ENCODE measurements around the gene ULBP1. TPM values are rescaled to one million over a fixed set of nuclear protein-coding genes. Genes with fewer than 3 reads are reported as not detected.
A peak's percentile ranks its signal among the peaks of the same experiment; 100 is the strongest.
"Not testable (repeated sequence)": the region's sequence is repeated elsewhere in the genome, so short reads cannot be mapped to it uniquely, and the experiment has no call there.

Gene ULBP1
- polyA plus RNA-seq, 1 experiment = 2.8 TPM

DNA sequence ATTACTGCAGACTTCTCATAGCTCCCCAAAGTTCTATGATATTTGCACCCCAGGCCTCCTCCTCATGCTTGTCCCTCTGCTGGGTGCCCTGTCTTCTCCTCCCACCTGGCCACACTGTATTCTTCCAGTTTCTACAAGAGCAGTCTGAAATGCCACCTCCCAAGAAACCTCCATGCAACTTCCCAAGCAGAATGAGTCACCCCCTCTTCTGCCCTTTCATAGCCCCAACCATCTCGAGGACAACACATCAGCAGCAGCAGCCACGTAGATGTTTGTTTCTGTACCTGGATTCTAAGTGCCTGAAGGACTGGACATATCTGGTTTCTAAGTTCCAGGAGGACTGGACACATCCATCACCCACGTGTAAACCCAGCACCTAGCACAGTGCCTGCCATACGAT lies 28.5 kb upstream of the ULBP1 start:
- POLR2A ChIA-PET = no interaction called here
- peaks cover 61% of the 10 kb centered on the region for H3K27me3 ChIP-seq (ENCODE audit: control insufficient read depth, insufficient read depth, low read length)

GRCh38 chr6:149935668-149936067 lies 28.1 kb upstream of the ULBP1 start:
- DNase-seq (ENCODE audit: low read depth, low spot score) = no peak
- ChIA-PET CTCF (interaction anchor here (0.6 to 2.2 kb wide), 3 partner anchors 69 to 371 kb away, joined by 3 to 18 read pairs (median 4); no protein-coding TSS in a partner anchor), POLR2A (no interaction called here)
- no peaks in the 10 kb centered on the region; the same call in 1 of the 2 replicates for H3K9me3 ChIP-seq (ENCODE audit: control insufficient read depth, insufficient read depth, low read length)
- peaks cover 61% of the 10 kb centered on the region for H3K27me3 ChIP-seq (ENCODE audit: control insufficient read depth, insufficient read depth, low read length)
- H3K4me3 ChIP-seq (ENCODE audit: low read depth, low read length) = no peak overlapping the region
- no peak for TF ChIP-seq CTCF (IDR thresholded peaks at IDR 0.05; ENCODE audit: low read depth, low read length)
- H3K27ac ChIP-seq (ENCODE audit: low read depth, low read length) = no peak overlapping the region

More for the DNA sequence above, 28.5 kb upstream of the ULBP1 start:
- H3K27ac ChIP-seq (ENCODE audit: low read depth, low read length) = no peak overlapping the region
- no peak for TF ChIP-seq CTCF (IDR thresholded peaks at IDR 0.05; ENCODE audit: low read depth, low read length)
- CTCF ChIA-PET = interaction anchor here (0.7 to 2.2 kb wide), 2 partner anchors 70 to 82 kb away, joined by 4 to 18 read pairs; no protein-coding TSS in a partner anchor
- H3K4me3 ChIP-seq (ENCODE audit: low read depth, low read length) = no peak overlapping the region
- no peaks in the 10 kb centered on the region; the same call in 1 of the 2 replicates for H3K9me3 ChIP-seq (ENCODE audit: control insufficient read depth, insufficient read depth, low read length)
- DNase-seq (ENCODE audit: low read depth, low spot score) = no peak

- no peak for DNase-seq (ENCODE audit: low read depth, low spot score)
- TF ChIP-seq CTCF (IDR thresholded peaks at IDR 0.05; ENCODE audit: low read depth, low read length) = no peak
- Histone ChIP-seq H3K9me3 (ENCODE audit: control insufficient read depth, insufficient read depth, low read length) (no peaks in the 10 kb centered on the region; the same call in 1 of the 2 replicates), H3K27ac (ENCODE audit: low read depth, low read length) (no peak overlapping the region), H3K4me3 (ENCODE audit: low read depth, low read length) (no peak overlapping the region), H3K27me3 (ENCODE audit: control insufficient read depth, insufficient read depth, low read length) (peaks cover 54% of the 10 kb centered on the region)
- POLR2A ChIA-PET = no interaction called here
- CTCF ChIA-PET = interaction anchor here (2.2 kb wide), 1 partner anchor 80 kb away, joined by 18 read pairs; no protein-coding TSS in a partner anchor
Measured at GRCh38 chr6:149936743-149937142, 27.0 kb upstream of the ULBP1 start.

DNA sequence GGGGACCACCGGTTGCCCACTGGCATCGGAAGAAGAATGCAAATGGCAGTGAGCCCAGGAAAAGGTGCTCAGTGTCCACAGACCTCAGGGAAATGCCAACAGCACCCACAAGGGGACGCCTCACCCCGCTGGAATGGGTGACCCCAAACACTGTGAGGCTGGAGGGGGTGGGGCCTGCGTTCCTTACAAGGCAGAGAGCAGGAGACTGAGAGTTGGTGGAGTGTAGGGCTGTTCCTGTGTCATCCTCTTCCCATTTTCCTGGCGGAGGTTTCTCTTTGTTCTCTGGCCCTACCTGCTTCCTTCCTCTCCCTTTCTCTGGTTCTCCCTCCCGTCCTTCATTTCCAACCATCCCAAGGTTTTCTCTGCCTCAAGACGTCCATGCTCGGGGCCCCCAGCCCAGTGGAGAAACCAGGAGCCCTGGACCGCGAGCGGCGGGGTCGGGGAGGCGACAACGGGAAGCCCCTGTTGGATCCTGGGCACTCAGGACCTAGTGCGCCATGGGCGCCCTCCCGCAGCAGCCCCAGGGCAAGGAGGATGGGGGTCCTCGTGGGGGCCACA lies 25.7 kb upstream of the ULBP1 start:
- DNase-seq (ENCODE audit: low read depth, low spot score); H3K27ac ChIP-seq (ENCODE audit: low read depth, low read length); H3K9me3 ChIP-seq (ENCODE audit: control insufficient read depth, insufficient read depth, low read length); POLR2A ChIA-PET; CTCF ChIA-PET: not testable (repeated sequence)
- Histone ChIP-seq H3K4me3 (ENCODE audit: low read depth, low read length) (peak overlapping the region; percentile 55), H3K27me3 (ENCODE audit: control insufficient read depth, insufficient read depth, low read length) (peaks cover 51% of the 10 kb centered on the region)

- ChIA-PET CTCF (no interaction called here), POLR2A (no interaction called here)
- no peak for DNase-seq (ENCODE audit: low read depth, low spot score)
- H3K27ac ChIP-seq (ENCODE audit: low read depth, low read length) = no peak overlapping the region
- peak overlapping the region; percentile 55 for H3K4me3 ChIP-seq (ENCODE audit: low read depth, low read length)
- no peaks in the 10 kb centered on the region; the same call in 1 of the 2 replicates for H3K9me3 ChIP-seq (ENCODE audit: control insufficient read depth, insufficient read depth, low read length)
- TF ChIP-seq CTCF (IDR thresholded peaks at IDR 0.05; ENCODE audit: low read depth, low read length) = no peak
- peaks cover 51% of the 10 kb centered on the region for H3K27me3 ChIP-seq (ENCODE audit: control insufficient read depth, insufficient read depth, low read length)
Measured at GRCh38 chr6:149938571-149939355, 25.0 kb upstream of the ULBP1 start.
